HS-27A (cell line): ENCODE measurements around the gene TBC1D22A.
"Not testable (repeated sequence)": the region's sequence is repeated elsewhere in the genome, so short reads cannot be mapped to it uniquely, and the experiment has no call there.

Source experiments
- DNase-seq: peaks from one replicate; pipeline ENCODE4 v3.0.0-alpha.2; 2012; ENCODE audit warnings: low read depth, missing footprints

The TBC1D22A gene

DNA sequence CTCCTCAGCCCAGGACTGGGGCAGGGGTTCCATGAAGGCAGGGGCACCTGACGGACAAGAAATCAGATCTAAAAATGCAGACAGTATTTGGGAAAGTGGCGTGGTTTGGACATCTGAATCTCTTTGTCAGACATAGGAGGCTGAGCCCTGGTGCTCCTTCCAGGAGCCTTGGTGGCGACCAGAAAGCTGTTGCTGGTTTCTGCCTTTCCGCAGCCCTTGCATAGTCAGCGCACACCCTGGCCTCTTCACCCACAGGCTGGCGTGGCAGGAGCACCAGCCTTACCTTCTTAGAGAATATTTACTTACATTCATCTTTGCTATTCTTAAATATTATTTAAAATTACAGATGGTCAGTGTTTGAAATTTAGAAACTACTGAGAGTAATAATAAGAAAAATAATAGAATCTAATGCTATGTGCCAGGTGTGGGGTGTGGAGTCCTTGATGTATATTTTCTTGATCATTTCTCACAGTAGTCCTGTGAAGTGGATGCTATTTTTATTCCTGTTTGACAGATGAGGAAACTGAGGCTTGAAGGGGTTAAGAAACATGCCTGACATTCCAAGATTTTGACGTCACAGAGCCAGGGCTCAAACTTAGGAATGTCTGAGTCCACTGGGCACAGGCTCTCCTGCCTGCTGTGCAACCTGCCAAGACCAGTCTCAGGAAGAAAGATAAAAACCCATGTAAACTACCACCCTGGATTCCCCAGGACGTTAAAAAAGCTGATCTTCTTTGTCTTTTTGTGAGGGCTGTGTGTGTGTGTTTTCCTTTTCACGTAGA lies 51.6 kb downstream of the TBC1D22A start:
- DNase-seq: no peak

DNA sequence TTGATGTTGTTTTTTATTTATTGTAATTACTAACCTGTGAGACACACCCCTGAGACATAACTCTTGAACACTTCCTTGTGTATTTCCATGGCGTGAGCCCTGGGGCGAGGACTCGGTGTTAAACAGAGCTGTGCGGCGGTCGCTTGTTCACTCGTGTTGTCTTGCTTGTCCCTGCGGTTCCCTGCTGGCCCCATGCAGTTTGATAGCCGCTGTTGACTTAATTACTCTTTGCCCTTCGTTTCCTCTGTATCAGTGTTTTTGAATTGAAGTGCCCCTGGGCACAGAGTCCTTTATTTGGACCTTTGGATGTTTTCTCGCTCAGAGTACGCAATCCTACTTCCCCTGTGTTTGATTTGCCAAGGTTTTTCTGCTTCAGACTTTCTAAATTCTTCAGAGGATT lies 52.7 kb downstream of the TBC1D22A start:
- no peak for DNase-seq

DNA sequence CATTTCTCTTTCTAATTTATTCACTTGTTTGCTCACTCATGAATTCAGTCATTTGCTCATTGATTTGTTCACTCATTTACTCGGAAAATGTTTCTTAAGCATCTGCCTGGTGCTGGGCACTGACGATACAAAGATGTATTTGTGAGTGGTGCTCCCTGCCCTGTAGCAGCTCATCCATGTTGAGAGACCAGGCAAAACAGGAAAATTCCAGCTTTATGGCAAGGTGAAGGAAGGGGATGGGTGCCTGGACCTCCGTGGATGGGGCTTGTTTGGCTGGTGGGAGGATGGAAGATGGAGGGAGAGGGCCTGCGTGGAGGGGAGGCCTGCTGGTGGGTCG lies 53.1 kb downstream of the TBC1D22A start:
- DNase-seq: no peak

DNA sequence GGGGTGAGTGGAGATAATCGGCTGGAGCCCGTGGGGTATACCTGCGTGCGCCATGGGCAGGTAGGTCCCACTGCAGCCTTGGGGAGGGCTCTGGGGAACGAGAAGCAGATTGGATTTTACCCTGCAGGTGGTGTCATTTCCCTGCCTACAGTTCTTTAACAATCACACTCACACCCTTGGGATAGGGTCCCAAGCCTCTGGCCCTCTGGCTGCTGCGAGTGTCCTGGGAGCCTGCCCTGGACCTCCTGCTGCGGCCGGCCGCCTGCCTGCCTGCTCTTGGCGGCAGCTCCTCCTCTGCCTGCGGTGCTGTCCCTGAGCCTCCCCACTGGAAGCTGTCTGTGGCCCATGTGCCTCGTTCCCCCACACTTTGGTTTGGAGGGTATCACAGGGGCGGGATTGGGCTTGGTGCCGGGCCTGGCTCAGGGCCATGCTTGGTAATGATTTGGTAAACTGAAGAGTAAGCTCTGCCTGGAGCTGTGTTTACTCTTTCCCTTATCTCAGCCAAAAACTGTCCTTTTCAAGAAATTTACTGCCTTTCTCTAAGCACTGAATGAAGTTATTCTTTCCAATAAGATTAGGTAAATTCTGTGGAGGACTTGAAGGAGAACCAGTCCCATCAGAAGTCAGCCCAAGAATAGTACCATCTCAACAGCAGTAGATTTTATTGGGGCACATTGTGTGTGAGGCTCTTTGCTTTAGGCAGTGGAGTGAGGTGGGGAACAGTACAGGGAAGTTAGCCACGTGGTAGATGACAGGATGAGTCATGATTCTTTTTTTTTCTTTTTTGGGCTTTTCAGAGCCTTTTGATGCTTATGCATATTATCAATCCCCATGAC lies 53.7 kb downstream of the TBC1D22A start:
- no peak for DNase-seq

DNA sequence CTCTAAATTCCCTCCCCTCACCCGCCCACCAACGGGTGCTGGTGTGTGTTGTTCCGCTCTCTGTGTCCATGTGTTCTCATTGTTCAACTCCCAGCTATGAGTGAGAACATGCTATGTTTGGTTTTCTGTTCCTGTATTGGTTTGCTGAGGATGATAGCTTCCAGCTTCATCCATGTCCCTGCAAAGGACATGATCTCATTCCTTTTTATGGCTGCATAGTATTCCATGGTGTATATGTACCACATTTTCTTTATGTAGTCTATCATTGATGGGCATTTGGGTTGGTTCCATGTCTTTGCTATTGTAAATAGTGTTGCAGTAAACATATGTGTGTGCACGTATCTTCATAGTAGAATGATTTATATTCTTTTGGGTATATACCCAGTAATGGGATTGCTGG lies 54.9 kb downstream of the TBC1D22A start:
- not testable (repeated sequence) for DNase-seq

DNA sequence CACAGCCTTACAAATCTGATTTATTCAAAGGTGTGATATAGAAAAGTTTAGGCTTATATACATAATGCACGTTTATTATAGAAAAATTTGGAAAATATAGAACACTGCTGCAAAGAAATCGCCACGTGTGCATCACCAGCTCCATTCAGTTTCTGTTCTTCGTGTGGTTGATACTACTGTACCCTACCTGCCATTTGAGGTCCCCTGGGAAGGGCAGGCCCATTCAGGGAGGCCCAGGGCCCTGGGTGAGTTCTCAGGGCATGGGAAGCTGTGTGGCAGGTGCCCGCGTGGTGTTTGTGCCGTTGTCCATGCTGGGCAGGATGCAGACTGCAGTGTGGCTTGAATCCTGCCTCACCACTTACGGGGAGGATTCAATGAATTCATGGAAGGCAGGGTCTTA lies 60.8 kb downstream of the TBC1D22A start:
- no peak for DNase-seq

DNA sequence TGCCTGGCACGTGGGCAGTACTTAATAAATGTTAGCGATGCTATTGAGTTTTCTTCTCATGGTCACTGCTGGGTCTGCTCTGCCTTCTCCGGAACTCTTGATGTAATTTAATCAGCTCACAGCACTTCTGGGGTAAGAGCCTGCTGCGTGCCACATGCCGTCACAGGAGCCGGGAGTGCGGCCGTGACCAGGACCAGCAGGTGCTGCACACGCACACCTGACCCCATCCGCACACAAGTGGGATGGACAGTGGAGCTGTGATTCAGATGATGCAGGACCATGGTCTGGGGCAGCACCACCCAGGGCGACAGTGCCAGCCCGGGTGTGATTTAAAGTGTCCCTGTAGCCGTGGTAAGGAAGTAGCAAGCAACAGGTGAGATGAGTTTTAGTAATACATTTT lies 61.2 kb downstream of the TBC1D22A start:
- DNase-seq: no peak

DNA sequence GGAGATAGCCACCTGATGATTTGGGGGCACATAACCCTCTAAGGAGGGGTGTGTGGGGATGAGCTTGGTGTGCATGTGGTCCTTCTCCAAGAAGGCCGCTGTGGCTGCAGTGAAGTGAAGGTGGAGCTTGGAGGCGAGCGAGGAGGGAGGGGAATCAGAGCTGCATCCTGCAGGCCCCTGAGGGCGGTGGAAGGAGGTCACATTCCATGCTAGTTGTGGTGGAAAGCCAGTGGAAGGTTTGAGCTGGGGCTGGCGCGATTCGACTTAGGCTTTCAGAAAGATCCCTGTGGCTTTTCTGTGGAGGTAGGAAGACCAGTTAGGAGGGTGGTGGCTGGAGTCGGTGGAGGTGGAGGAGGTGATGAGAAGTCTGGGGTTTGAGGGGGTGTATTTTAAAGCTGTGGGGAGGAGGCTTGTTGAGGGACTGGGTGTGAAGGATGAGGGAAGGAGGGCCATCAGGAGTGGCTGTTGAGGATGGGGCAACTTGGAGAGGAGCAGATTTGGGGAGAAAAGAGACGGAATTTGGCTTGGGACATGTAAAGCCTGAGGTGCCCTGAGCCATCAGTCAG lies 62.0 kb downstream of the TBC1D22A start:
- no peak for DNase-seq

DNA sequence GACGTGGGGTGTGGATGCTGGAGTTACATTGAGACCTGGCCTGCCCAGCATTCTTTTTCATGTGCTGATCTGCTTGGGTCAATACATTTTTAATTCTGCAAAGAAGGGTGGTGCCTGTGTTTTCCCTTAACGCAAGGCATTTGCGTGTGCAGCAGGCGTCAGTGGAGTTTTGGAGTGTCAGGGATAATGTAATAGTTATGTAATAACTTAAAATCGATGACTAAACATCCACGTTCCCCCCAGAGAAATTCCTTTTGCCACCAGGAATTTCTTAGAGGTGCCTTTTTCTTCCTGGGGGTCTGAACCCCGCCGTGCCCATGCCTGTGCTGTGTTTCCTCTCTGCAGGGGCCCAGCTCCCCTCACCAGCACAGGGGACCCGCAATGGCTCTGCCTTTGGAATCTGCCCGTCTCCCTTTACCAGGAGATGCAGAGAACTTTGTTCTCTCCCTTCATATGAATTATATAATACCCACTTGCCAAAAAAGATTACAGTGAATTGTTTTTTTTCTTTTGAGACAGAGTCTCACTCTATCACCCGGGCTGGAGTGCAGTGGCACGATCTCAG lies 62.6 kb downstream of the TBC1D22A start:
- no peak for DNase-seq

DNA sequence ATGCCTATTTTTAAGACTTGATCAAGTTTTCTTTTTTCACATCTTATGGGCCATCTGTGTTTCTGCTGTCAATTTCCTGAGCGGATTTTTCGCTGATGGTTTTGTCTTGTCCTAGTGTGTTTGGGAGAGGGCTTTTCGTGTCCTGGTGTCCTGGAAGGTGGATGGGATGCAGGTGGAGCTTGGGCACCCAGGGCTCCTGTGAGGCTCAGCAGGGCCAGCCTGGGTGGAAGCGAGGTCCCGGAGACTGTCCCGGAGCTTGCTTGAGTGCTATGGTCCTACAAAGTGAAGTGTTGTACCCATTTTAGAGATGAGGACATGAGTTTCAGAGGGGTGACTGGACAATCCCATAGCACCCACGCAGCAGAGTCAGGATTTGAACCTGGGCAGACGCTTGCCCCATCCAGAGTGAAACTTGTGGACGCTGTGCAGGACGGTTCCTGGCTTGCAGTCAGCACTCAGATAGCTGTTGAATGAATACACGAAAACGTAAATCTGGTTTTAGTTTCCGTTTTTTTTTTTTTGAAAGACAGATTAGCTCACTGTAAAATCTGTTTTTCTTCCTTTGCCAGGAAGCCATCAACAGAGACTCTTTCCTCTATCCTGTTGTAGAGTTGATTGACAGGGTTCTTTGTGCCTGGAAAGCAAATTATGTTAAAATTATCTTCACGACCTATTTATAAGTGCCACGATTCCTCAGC lies 64.1 kb downstream of the TBC1D22A start:
- DNase-seq: no peak

DNA sequence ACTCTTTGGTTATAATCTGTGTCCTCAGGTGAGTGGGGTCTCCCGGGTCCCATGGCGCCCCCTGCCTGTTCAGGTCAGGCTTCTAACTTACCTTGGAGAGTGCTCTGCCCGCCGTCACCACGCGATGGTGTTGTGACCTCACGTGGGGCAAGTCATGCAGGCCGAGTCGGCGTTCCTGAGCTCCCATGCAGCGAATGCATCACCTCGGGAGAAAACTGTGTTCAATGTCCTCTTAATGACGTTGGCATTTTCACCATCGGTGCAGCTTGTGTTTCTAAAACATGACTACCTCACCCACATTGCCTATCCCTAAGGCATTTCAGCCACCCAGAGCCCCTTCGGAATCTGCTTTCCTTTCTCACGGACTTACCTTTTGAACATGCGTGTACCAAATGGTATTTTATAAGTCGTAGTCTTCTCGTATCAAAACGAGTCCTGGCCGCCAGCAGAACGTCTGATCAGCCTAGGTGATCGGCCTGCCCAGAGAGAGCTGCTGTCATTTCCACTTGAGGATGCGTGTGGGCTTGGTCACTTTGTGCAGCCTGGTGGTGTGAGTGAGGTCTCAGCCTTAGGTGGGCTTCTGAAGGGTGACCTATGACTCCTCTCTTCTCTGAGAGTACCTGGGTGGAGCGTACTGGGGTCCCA lies 64.8 kb downstream of the TBC1D22A start:
- no peak for DNase-seq

DNA sequence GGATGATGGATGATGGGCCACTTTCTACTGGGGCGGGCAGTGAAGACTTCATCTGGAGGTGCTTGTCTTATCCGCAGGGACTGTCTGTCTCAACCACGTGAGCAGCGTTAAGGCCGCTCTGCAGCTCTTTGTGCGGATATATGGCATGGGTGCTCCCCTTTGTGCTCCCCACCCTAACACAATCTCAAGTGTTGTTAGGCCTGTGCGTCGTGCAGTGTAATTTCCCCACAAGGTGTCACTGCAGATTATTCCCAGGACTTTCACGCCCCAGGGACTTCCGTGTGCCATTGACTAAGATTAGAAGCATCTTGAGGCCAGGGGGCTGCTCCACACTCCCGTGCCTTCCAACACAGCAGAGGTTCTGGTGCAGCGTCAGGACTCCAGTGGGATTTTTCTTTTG lies 65.3 kb downstream of the TBC1D22A start:
- no peak for DNase-seq

DNA sequence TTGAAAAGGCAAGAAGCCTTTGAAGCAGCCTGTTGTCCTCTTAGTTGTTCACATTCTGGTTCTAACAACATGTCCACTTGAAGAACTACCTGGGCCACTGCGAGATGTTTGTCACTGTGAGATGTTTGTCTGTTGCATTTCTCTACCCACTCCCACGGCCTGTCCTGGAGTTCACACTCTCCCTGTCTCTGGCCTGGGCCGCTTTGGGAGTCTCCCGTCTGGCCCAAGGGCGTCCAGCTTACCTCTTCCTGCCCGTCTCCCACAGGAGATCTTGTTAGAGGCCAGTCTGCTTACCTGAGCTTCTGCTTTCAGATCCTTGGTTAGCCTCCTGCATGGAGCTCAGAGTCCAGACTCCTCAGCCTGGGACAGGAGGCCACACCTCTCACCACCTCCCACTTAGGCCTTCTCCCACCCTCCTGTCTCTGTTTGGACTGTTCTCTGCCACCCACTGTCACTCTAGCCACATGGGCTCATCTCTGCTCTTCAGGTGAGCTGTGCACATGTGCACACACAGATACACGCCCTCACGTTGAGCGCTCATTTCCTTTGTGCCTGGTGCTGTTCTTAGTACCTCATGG lies 66.0 kb downstream of the TBC1D22A start:
- DNase-seq: no peak

DNA sequence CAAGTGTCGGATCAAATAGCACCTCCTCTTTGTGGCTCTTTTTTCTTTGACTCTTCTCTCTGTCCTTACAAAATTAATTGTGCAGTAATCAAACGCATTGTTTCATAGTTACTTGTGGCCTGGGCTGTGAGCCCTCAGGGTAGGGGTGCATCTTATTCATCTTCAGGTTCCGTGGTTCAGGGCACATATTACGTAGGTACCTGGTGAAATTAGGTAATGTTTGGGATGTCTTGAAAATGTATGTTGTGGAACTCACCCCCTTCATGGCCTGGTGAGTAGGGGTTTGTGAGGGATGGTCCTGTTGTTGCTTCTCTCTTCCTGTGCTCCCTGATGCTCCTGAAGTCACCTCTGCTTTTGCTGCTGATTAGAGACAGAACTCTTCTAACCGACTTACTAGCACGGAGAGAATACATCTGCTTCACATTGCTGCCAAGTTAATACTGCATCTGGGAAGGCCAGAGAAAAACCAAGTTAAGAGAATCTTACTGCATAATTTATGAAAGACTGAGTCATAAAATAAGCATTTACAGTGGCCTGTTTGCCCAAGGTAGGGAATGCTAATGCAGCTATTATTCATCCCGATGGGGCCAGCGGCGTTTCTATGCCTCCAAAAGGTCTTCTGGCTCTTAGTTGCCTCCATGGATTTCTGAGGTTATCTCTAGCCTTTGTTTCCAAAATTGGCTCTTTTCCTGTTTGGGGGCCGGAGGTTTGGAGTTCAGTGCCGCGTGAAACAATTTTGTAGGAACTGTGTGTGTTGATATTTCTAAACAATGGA lies 66.9 kb downstream of the TBC1D22A start:
- no peak for DNase-seq

DNA sequence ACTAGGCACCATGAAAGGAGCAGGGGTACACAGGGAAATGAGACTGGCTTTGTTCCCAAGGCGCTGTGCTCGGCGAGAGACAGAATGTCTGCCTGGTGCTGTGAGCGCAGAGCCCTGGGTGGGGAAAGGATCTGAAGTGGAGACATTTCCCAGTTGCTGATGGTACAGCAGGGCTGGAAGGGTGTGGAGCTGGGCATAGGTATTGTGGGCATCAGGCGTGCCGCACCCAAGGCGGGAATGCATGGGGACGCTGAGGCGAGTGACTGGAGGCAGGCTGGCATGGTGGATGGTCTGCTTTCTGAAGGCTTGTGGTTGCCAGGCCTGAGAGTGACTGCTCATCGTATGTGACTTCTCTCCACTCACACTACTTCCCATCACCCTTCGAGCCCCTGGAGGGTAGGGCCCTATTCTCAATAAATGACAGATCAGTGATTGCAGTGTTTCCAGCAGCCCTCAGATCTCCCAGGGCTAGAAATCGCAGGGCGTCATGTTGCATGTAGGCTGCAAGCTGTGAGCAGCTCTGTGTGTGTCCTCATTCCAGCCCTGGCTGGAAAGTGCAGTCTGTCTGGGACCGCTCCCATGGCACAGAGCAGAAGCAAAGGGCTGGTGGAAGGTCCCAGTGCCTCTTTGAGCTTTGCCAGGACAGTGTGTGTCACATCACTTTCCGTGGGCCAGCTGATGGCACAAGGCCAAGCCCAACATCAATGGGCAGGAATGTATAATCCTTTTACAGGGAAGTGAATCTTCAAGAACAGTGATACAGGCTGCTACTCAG lies 67.7 kb downstream of the TBC1D22A start:
- DNase-seq: no peak

DNA sequence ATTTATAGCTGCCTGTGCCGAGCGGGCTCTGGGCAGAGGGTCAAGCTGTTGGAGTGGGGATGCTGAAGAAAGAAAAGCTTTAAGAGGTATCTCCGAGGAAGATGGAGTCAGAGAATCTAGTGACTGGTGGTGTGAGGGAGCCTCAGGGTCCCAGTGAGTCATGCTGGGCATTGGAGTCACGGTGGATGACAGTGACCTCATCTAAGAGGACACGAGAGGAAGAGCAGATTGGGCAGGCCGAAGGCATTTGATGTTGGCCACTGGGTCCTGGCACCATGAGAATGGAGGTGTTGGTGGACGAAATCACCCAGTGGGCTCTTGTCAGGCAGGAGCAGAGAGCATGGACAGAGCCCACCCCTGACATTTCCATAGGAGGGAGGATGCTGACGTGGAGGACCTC lies 68.4 kb downstream of the TBC1D22A start:
- no peak for DNase-seq

DNA sequence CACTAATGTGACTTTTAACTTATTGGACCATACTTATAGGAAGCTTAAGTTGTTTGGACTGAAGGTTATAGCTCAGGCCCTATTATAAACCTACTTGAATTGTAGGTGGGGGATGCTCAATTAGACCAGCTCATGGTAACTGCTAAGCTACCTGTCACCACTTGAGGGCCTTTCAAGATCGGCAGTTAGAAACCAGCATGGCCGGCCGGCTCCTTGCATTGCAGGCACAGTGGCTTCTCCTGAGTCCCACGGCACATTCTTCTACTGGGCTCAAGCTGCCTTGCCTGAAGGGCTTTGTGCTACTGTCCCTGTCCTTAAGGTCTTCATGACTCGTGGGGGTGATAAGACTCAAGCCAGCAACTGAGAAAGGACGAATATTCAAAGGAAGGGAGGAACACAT lies 70.8 kb downstream of the TBC1D22A start:
- DNase-seq: no peak

DNA sequence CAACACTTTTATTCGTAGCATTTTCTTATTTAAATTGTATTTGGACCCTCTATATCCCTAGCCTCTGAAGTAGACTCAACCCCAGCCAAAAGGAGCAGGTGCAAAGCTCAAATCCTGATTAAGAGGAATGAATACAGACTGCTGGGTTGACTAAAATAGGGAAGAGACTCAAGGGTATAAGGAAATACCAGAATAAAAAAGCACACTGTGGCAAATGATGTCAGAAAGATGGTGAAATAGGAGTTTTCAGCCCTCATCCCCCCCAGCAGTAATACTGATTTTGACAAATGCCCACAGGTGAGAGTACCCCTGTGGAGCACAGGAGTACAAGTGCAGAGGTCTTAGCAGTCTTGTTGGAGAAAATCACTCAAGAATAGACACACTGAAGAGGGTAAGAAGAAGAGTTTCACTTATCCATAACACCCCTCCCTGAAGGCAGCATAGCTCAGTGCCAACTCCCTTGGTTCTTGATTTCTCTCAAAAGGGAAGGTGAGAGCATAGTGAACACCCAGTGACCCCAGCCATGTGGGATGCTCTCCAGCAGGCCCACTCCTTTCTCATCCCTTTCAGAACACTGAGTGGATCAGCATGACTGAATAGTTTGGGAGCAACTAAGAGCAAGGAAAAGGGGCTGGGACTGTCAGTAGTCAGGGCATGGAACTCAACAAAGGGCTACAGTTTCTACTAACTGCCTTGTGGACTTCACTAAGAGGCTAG lies 71.7 kb downstream of the TBC1D22A start:
- no peak for DNase-seq

DNA sequence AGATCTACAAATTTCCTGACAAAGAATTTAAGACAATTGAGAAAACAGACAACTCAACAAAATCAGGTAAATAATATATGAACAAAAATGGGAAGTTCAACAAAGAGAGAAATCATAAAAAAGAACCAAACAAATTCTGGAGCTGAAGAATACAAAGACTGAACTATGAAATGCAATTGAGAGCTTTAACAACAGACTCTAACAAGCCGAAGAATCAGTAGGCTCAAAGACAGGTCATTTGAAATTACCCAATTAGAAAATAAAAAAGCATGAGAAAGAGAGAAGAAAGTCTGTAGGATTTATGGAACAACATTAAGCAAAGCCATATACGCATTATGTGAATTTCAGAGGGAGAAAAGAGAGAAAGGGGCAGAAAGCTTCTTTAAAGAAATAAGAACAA lies 72.8 kb downstream of the TBC1D22A start:
- no peak for DNase-seq
